Measurements from ENCODE around the gene CORO2B.

- TF ChIP-seq POLR2A (IDR thresholded peaks at IDR 0.05; ENCODE audit: low read depth, low read length) = no peak
- TF ChIP-seq CTCF (conservative IDR thresholded peaks at IDR 0.05; ENCODE audit: low read depth, low read length) = no peak
- no peak for TF ChIP-seq MXI1 (IDR thresholded peaks at IDR 0.05; ENCODE audit: borderline replicate concordance, low read depth, low read length)
- TF ChIP-seq USF2 (IDR thresholded peaks at IDR 0.05; ENCODE audit: low read depth, low read length) = no peak
- no peak for TF ChIP-seq CHD1 (IDR thresholded peaks at IDR 0.05; ENCODE audit: low read depth, low read length)
- TF ChIP-seq RAD21 (IDR thresholded peaks at IDR 0.05; ENCODE audit: low read length) = no peak
- TF ChIP-seq NFE2L2 (IDR thresholded peaks at IDR 0.05; ENCODE audit: low read depth, low read length) = no peak
- TF ChIP-seq FOS (IDR thresholded peaks at IDR 0.05; ENCODE audit: low read depth, low read length) = no peak
- no peak for TF ChIP-seq BHLHE40 (IDR thresholded peaks at IDR 0.05; ENCODE audit: low read depth, low read length)
- TF ChIP-seq RCOR1 (IDR thresholded peaks at IDR 0.05; ENCODE audit: insufficient replicate concordance, low read length) = no peak
- TF ChIP-seq SMC3 (IDR thresholded peaks at IDR 0.05; ENCODE audit: low read depth, low read length) = no peak
- no peak for TF ChIP-seq ELK1 (IDR thresholded peaks at IDR 0.05; ENCODE audit: borderline replicate concordance, low read depth, low read length)
- no peak for TF ChIP-seq CEBPB (IDR thresholded peaks at IDR 0.05; ENCODE audit: low read depth, low read length)
Observed at GRCh38 chr15:68707386-68707785, 128.6 kb downstream of the CORO2B start.
